Caco-2 (cell line): ENCODE results near the gene TPSB2. TPM values are rescaled to one million over a fixed set of nuclear protein-coding genes. Genes with fewer than 3 reads are reported as not detected.

Experiments used
- BruUV-seq: library from RNA; stranded (reverse); fragments of 400-500 nt; replicated peaks from 2 replicates; lab custom pipeline; 2021; lab: Mats Ljungman, UMichigan
- CTCF ChIA-PET: fragments of 300-600 bp; sonication (Branson Sonifier 250); formaldehyde crosslinking; loops from one replicate; lab custom pipeline; 2022; ENCODE audit warnings: antibody characterized with exemption; lab: Charles Lee
- POLR2A ChIA-PET: fragments of 300-600 bp; sonication (Branson Sonifier 250); formaldehyde crosslinking; loops from one replicate; lab custom pipeline; 2022; ENCODE audit warnings: antibody characterized with exemption; lab: Charles Lee
- DNase-seq, 2 experiments: peaks; one replicate each; pipeline versions ENCODE4 v3.0.0 to v3.0.0-alpha.2; 2020 to 2022
- H3K27me3 ChIP-seq: replicated peaks from 2 replicates; pipeline ENCODE4 v1.6.0; 2011; ENCODE audit warnings: low read length; ENCODE audit not compliant: control insufficient read depth, insufficient read depth
- H3K36me3 ChIP-seq: 2 replicates; pipeline ENCODE4 v1.5.1; 2011; ENCODE audit warnings: low read length; ENCODE audit not compliant: control insufficient read depth, insufficient read depth
- H3K4me1 ChIP-seq: fragments of 250-450 bp; sonication (Bioruptor Pico); 2 replicates; pipeline ENCODE4 v1.5.1; 2020; ENCODE audit warnings: mild to moderate bottlenecking
- H3K4me3 ChIP-seq: 2 replicates; pipeline ENCODE4 v1.5.1; 2011; ENCODE audit warnings: low read depth, mild to moderate bottlenecking, control low read depth, low read length
- H3K9me3 ChIP-seq: fragments of 250-450 bp; sonication (Bioruptor Pico); 2 replicates; pipeline ENCODE4 v1.5.1; 2020; ENCODE audit warnings: mild to moderate bottlenecking, moderate library complexity
- H3K27ac Mint-ChIP-seq: one replicate; pipeline ENCODE4 v1.8.0; 2022; ENCODE audit warnings: mixed read lengths; ENCODE audit not compliant: unreplicated experiment
- H3K27me3 Mint-ChIP-seq: one replicate; pipeline ENCODE4 v1.8.0; 2022; ENCODE audit warnings: mixed read lengths; ENCODE audit not compliant: insufficient read depth, unreplicated experiment
- H3K36me3 Mint-ChIP-seq: one replicate; pipeline ENCODE4 v1.8.0; 2022; ENCODE audit warnings: mild to moderate bottlenecking, mixed read lengths; ENCODE audit not compliant: insufficient read depth, unreplicated experiment
- H3K4me1 Mint-ChIP-seq: one replicate; pipeline ENCODE4 v1.8.0; 2022; ENCODE audit warnings: low read depth, mixed read lengths; ENCODE audit not compliant: unreplicated experiment
- H3K4me3 Mint-ChIP-seq: one replicate; pipeline ENCODE4 v1.8.0; 2022; ENCODE audit warnings: mild to moderate bottlenecking, moderate library complexity, mixed read lengths; ENCODE audit not compliant: unreplicated experiment
- H3K9me3 Mint-ChIP-seq: one replicate; pipeline ENCODE4 v1.8.0; 2022; ENCODE audit warnings: mixed read lengths; ENCODE audit not compliant: unreplicated experiment
- intact Hi-C: fragments of 100-400 bp; cut with micrococcal nuclease; formaldehyde crosslinking; loops from one replicate; pipeline ENCODE4 v1.10.0; 2022; ENCODE audit not compliant: unreplicated experiment
- total RNA-seq: library from RNA; stranded (reverse); gene quantifications from 2 replicates; pipeline ENCODE4 v1.2.3, GENCODE V29; 2022
- TF ChIP-seq, protein P1 (sequence below), 2 experiments: fragments of 200-600 bp in 1 of 2; IDR thresholded peaks; 1 replicate in 1 of 2; 2 replicates in 1 of 2; pipeline versions ENCODE4 v1.5.1 to v1.8.0; 2011 to 2022; ENCODE audit warnings: antibody characterized with exemption in 1 of 2, control low read depth in 1 of 2, inconsistent platforms in 1 of 2, low read depth in 1 of 2, low read length in 1 of 2, mild to moderate bottlenecking in 1 of 2, moderate library complexity in 1 of 2; ENCODE audit not compliant: insufficient read depth in 1 of 2, severe bottlenecking in 1 of 2, unreplicated experiment in 1 of 2

Gene TPSB2
- total RNA-seq, 1 experiment from 2014 or later, result not detected

GRCh38 chr16:1218930-1219611, 10.9 kb downstream of the TPSB2 start:
- DNase-seq, result no peak
- Mint-ChIP-seq H3K27me3 (peaks cover 2% of the 10 kb centered on the region), H3K9me3 (no peaks in the 10 kb centered on the region), H3K36me3 (no peaks in the 10 kb centered on the region), H3K27ac (no peak overlapping the region), H3K4me1 (no peaks in the 10 kb centered on the region), H3K4me3 (no peak overlapping the region)
- Histone ChIP-seq H3K36me3 (no peaks in the 10 kb centered on the region), H3K4me1 (no peaks in the 10 kb centered on the region), H3K4me3 (no peak overlapping the region), H3K9me3 (no peaks in the 10 kb centered on the region), H3K27me3 (no peaks in the 10 kb centered on the region)
- CTCF ChIA-PET, result no interaction called here
- POLR2A ChIA-PET, result no interaction called here
- intact Hi-C loops, result no loop called here
- TF ChIP-seq, protein P1, sequence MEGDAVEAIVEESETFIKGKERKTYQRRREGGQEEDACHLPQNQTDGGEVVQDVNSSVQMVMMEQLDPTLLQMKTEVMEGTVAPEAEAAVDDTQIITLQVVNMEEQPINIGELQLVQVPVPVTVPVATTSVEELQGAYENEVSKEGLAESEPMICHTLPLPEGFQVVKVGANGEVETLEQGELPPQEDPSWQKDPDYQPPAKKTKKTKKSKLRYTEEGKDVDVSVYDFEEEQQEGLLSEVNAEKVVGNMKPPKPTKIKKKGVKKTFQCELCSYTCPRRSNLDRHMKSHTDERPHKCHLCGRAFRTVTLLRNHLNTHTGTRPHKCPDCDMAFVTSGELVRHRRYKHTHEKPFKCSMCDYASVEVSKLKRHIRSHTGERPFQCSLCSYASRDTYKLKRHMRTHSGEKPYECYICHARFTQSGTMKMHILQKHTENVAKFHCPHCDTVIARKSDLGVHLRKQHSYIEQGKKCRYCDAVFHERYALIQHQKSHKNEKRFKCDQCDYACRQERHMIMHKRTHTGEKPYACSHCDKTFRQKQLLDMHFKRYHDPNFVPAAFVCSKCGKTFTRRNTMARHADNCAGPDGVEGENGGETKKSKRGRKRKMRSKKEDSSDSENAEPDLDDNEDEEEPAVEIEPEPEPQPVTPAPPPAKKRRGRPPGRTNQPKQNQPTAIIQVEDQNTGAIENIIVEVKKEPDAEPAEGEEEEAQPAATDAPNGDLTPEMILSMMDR (IDR thresholded peaks at IDR 0.05; ENCODE audit: insufficient read depth in 1 of 2, low read depth in 1 of 2, low read length in 1 of 2, severe bottlenecking in 1 of 2, unreplicated experiment in 1 of 2), result no peak
- BruUV-seq, result no TSS peak

- intact Hi-C loops, result no loop called here
- H3K27ac Mint-ChIP-seq, result no peak overlapping the region
- no peak overlapping the region for H3K4me3 Mint-ChIP-seq
- BruUV-seq, result no TSS peak
- ChIA-PET CTCF (no interaction called here), POLR2A (no interaction called here)
- peaks cover 2% of the 10 kb centered on the region for H3K27me3 Mint-ChIP-seq
- Histone ChIP-seq H3K27me3 (no peaks in the 10 kb centered on the region), H3K4me3 (no peak overlapping the region), H3K9me3 (no peaks in the 10 kb centered on the region), H3K4me1 (no peaks in the 10 kb centered on the region), H3K36me3 (no peaks in the 10 kb centered on the region)
- no peaks in the 10 kb centered on the region for H3K4me1 Mint-ChIP-seq
- DNase-seq, result no peak
- H3K36me3 Mint-ChIP-seq, result no peaks in the 10 kb centered on the region
- TF ChIP-seq, protein P1 (IDR thresholded peaks at IDR 0.05; ENCODE audit: insufficient read depth in 1 of 2, low read depth in 1 of 2, low read length in 1 of 2, severe bottlenecking in 1 of 2, unreplicated experiment in 1 of 2), result no peak
- no peaks in the 10 kb centered on the region for H3K9me3 Mint-ChIP-seq
Observed at GRCh38 chr16:1218061-1218929, 11.7 kb downstream of the TPSB2 start.

GRCh38 chr16:1217526-1217925, 12.5 kb downstream of the TPSB2 start:
- H3K9me3 Mint-ChIP-seq, result no peaks in the 10 kb centered on the region
- Histone ChIP-seq H3K9me3 (no peaks in the 10 kb centered on the region), H3K4me1 (no peaks in the 10 kb centered on the region), H3K4me3 (no peak overlapping the region), H3K36me3 (no peaks in the 10 kb centered on the region), H3K27me3 (no peaks in the 10 kb centered on the region)
- ChIA-PET CTCF (no interaction called here), POLR2A (no interaction called here)
- no TSS peak for BruUV-seq
- DNase-seq, result no peak
- H3K27ac Mint-ChIP-seq, result no peak overlapping the region
- no peaks in the 10 kb centered on the region for H3K36me3 Mint-ChIP-seq
- peaks cover 2% of the 10 kb centered on the region for H3K27me3 Mint-ChIP-seq
- intact Hi-C loops, result no loop called here
- H3K4me3 Mint-ChIP-seq, result no peak overlapping the region
- TF ChIP-seq, protein P1 (IDR thresholded peaks at IDR 0.05; ENCODE audit: insufficient read depth in 1 of 2, low read depth in 1 of 2, low read length in 1 of 2, severe bottlenecking in 1 of 2, unreplicated experiment in 1 of 2), result no peak
- no peaks in the 10 kb centered on the region for H3K4me1 Mint-ChIP-seq
